ENCODE results near the gene NBEAL2. TPM values are rescaled to one million over a fixed set of nuclear protein-coding genes. Genes with fewer than 3 reads are reported as not detected.
A peak's percentile ranks its signal among the peaks of the same experiment; 100 is the strongest.
"Not testable (repeated sequence)": the region's sequence is repeated elsewhere in the genome, so short reads cannot be mapped to it uniquely, and the experiment has no call there.

NBEAL2 gene
- total RNA-seq, 1 donor from 2014 or later, result 115 TPM

- peaks cover 6% of the 10 kb centered on the region for H3K9me3 Mint-ChIP-seq
- no peaks in the 10 kb centered on the region for H3K27me3 Mint-ChIP-seq
- DNase-seq, result no peak
- peaks cover 48% of the 10 kb centered on the region for H3K36me3 Mint-ChIP-seq (ENCODE audit: low read depth)
- H3K4me1 Mint-ChIP-seq, result peaks cover 30% of the 10 kb centered on the region
- no peak overlapping the region for H3K27ac Mint-ChIP-seq
- H3K4me3 Mint-ChIP-seq, result no peak overlapping the region
- intact Hi-C loops (cut with micrococcal nuclease), result no loop called here
Observed at GRCh38 chr3:47035645-47036044, 56.2 kb downstream of the NBEAL2 start.

DNA sequence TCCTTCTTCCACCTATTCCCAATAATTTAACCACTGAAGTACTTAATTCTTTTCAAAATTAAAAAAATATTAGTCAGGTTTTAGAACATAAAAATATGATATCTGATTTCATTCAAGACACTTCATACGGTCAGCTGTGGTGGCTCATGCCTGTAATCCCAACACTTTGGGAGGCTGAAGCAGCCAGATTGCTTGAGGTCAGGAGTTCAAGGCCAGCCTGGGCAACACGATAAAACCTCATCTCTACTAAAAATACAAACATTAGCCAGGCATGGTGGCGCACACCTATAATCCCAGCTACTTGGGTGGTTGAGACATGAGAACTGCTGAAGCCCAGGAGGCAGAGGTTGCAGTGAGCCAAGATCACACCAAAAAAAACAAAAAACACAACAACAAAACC is 56.7 kb downstream of the NBEAL2 start:
- intact Hi-C loops (cut with micrococcal nuclease), result no loop called here
- peaks cover 25% of the 10 kb centered on the region for H3K4me1 Mint-ChIP-seq
- peaks cover 6% of the 10 kb centered on the region for H3K9me3 Mint-ChIP-seq
- no peaks in the 10 kb centered on the region for H3K27me3 Mint-ChIP-seq
- DNase-seq, result no peak
- H3K36me3 Mint-ChIP-seq (ENCODE audit: low read depth), result peaks cover 50% of the 10 kb centered on the region
- no peak overlapping the region for H3K4me3 Mint-ChIP-seq
- H3K27ac Mint-ChIP-seq, result no peak overlapping the region

DNA sequence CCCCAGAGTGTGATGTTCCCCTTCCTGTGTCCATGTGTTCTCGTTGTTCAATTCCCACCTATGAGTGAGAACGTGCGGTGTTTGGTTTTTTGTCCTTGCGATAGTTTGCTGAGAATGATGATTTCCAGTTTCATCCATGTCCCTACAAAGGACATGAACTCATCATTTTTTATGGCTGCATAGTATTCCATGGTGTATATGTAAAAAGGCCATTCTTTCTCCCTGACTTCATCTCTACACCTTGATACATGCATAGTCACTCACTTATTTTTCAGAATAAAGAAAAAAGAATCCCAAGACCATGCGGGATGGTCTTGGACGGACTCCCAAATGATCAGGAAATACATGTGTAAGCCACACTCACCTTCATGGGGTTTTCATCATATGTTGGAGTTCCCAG is 57.8 kb downstream of the NBEAL2 start:
- peaks cover 51% of the 10 kb centered on the region for H3K36me3 Mint-ChIP-seq (ENCODE audit: low read depth)
- peak overlapping the region; percentile 78 for H3K27ac Mint-ChIP-seq
- DNase-seq; intact Hi-C loops (cut with micrococcal nuclease); H3K9me3 Mint-ChIP-seq; H3K27me3 Mint-ChIP-seq; H3K4me3 Mint-ChIP-seq: not testable (repeated sequence)
- peaks cover 17% of the 10 kb centered on the region for H3K4me1 Mint-ChIP-seq

- Mint-ChIP-seq H3K9me3 (peaks cover 6% of the 10 kb centered on the region), H3K4me3 (no peak overlapping the region), H3K27ac (no peak overlapping the region), H3K27me3 (no peaks in the 10 kb centered on the region), H3K36me3 (ENCODE audit: low read depth) (peaks cover 43% of the 10 kb centered on the region), H3K4me1 (peaks cover 14% of the 10 kb centered on the region)
- no peak for DNase-seq
- intact Hi-C loops (cut with micrococcal nuclease), result no loop called here
Observed at GRCh38 chr3:47041114-47041513, 61.6 kb downstream of the NBEAL2 start.

DNA sequence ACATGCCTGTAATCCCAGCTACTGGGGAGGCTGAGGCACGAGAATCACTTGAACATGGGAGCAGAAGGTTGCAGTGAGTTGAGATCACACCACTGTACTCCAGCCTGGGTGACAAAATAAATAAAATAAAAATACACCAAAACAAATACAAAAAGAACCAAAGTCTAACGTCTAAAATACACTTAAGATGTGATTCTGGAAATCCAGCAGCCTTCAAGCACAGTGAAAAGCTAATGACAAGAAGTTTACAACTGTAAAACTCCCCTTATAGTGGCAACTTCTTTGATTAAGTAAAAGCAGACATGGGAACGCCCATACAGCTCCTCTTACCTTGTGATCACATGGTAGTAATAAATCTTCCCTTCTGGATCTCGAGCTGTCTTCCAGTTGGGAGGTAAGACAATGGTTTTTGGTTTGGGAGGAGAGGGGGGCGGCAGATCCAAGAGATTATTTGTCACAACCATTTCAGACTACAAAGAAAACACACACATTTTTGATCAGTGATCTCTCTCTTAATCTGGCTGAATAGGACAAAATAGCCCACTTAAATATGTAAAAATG is 62.8 kb downstream of the NBEAL2 start:
- Mint-ChIP-seq H3K27ac (peak overlapping the region; percentile 18), H3K27me3 (no peaks in the 10 kb centered on the region), H3K36me3 (ENCODE audit: low read depth) (peaks cover 38% of the 10 kb centered on the region), H3K9me3 (peaks cover 4% of the 10 kb centered on the region), H3K4me1 (peaks cover 14% of the 10 kb centered on the region), H3K4me3 (no peak overlapping the region)
- DNase-seq, result no peak
- intact Hi-C loops (cut with micrococcal nuclease), result no loop called here

DNA sequence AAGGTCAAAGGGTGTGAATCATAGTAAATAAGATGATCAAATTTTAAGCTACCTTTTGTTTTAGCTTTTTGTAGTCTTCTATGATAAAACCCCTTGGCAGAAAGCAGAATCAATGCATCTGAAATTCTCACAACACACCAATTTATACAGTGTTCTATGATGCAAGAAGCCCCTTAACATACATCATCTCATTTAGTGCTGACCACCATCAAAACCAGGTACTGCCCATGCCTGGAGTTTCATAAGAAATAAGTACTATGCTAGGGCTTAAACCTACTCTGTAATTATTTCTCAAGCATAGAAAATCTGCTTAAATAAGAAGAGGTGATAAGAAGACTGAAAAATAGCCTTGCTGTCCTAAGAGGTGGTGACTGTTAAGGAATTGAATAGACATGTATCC is 67.6 kb downstream of the NBEAL2 start:
- Mint-ChIP-seq H3K27me3 (no peaks in the 10 kb centered on the region), H3K36me3 (ENCODE audit: low read depth) (peaks cover 22% of the 10 kb centered on the region), H3K27ac (peak overlapping the region; percentile 25), H3K9me3 (no peaks in the 10 kb centered on the region), H3K4me1 (peaks cover 3% of the 10 kb centered on the region), H3K4me3 (no peak overlapping the region)
- intact Hi-C loops (cut with micrococcal nuclease), result no loop called here
- DNase-seq, result no peak

DNA sequence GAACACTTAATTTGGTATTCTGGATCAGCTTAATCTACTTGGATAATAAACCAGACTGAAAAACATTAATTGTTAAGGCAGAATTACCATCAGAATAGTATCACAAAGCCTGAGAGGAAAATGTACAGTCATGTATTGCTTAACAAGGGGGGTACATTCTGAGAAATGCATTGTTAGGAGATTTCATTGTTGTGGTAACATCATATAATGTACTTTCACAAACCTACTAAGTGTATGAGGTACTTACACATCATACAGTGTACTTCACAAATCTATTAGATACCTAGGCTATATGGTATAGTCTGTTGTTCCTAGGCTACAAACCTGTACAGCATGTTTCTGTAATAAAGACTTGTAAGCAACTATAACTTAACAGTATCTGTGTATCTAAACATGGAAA is 68.2 kb downstream of the NBEAL2 start:
- Mint-ChIP-seq H3K27ac (peak overlapping the region; percentile 25), H3K27me3 (no peaks in the 10 kb centered on the region), H3K9me3 (no peaks in the 10 kb centered on the region), H3K36me3 (ENCODE audit: low read depth) (peaks cover 17% of the 10 kb centered on the region), H3K4me1 (peaks cover 3% of the 10 kb centered on the region), H3K4me3 (no peak overlapping the region)
- no peak for DNase-seq
- intact Hi-C loops (cut with micrococcal nuclease), result no loop called here

- intact Hi-C loops (cut with micrococcal nuclease), result no loop called here
- DNase-seq, result no peak
- Mint-ChIP-seq H3K27me3 (no peaks in the 10 kb centered on the region), H3K9me3 (peaks cover 4% of the 10 kb centered on the region), H3K4me1 (peaks cover 30% of the 10 kb centered on the region), H3K36me3 (ENCODE audit: low read depth) (peaks cover 42% of the 10 kb centered on the region), H3K27ac (peak overlapping the region; percentile 3), H3K4me3 (peak overlapping the region; percentile 0)
Observed at GRCh38 chr3:47054412-47054811, 74.9 kb downstream of the NBEAL2 start.

DNA sequence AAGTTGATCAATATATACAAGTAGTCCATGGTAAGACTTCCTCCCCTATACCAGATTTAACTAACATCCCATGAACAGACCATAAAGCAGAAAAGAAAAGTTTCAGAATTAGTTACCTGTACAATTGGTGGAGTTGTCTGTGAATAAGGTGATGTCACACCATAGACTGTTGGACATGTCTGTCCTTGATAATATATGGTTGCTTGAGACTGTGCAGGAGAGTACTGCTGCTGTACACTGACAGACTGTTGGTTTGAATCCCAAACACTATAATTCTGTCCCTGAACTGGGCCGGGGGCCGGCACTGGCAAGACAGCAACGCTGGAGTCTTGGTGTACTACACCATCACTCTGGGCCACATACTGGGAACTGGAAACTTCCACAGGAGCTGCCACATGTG is 77.2 kb downstream of the NBEAL2 start:
- Mint-ChIP-seq H3K4me1 (peaks cover 30% of the 10 kb centered on the region), H3K4me3 (peak overlapping the region; percentile 29), H3K27ac (peak overlapping the region; percentile 78), H3K27me3 (no peaks in the 10 kb centered on the region), H3K9me3 (peaks cover 4% of the 10 kb centered on the region), H3K36me3 (ENCODE audit: low read depth) (peaks cover 43% of the 10 kb centered on the region)
- intact Hi-C loops (cut with micrococcal nuclease), result loop anchor here (1.0 to 5.0 kb wide), 2 partner anchors 37 to 106 kb away; partner anchors contain the start of gene SETD2
- DNase-seq, result no peak

- Mint-ChIP-seq H3K4me3 (peak overlapping the region; percentile 29), H3K27ac (peak overlapping the region; percentile 78), H3K27me3 (no peaks in the 10 kb centered on the region), H3K36me3 (ENCODE audit: low read depth) (peaks cover 47% of the 10 kb centered on the region), H3K9me3 (peaks cover 4% of the 10 kb centered on the region), H3K4me1 (peaks cover 30% of the 10 kb centered on the region)
- DNase-seq, result peak; percentile 85
- intact Hi-C loops (cut with micrococcal nuclease), result loop anchor here (1.0 to 5.0 kb wide), 2 partner anchors 38 to 105 kb away; partner anchors contain the start of gene SETD2
Observed at GRCh38 chr3:47057212-47057671, 77.8 kb downstream of the NBEAL2 start.

Other genes starting within 250 kb of the NBEAL2 start
- gene MYL3, start 116.2 kb upstream of the NBEAL2 start, total RNA-seq, result not detected in 2 replicates
- not detected in 2 replicates for gene PTH1R, start 101.9 kb upstream of the NBEAL2 start, total RNA-seq
- gene CCDC12, start 2.9 kb upstream of the NBEAL2 start, total RNA-seq, result 55.3 and 66.2 TPM in 2 replicates
- 41.5 and 42.0 TPM in 2 replicates for gene SETD2, start 184.4 kb downstream of the NBEAL2 start, total RNA-seq

Measured in activated CD4-positive, alpha-beta T cell treated with anti-CD3 and anti-CD28 coated beads, Interleukin-2, amount 10 ng/mL, durations not matched to agents 24 days and 14 days (primary cell).